A549 (cell line): ENCODE measurements around the gene NRIP1.

Experiments
- CTCF ChIP-seq: fragments of >200 bp; sonication (Bioruptor Twin); formaldehyde crosslinking; IDR thresholded peaks from 3 replicates; pipeline ENCODE4 v1.5.1; 2016
- HEYL ChIP-seq: fragments of 250-450 bp; sonication (Bioruptor Pico); IDR thresholded peaks from 2 replicates; pipeline ENCODE4 v1.8.0; 2021; ENCODE audit warnings: mild to moderate bottlenecking, moderate library complexity
- RCOR1 ChIP-seq: fragments of 150-350 bp; IDR thresholded peaks from 2 replicates; pipeline ENCODE4 v1.6.1; 2014; ENCODE audit warnings: antibody characterized with exemption, low read length, low read depth
- TF ChIP-seq, protein P1 (sequence below): IDR thresholded peaks from 2 replicates; pipeline ENCODE4 v1.6.1; 2012

DNA sequence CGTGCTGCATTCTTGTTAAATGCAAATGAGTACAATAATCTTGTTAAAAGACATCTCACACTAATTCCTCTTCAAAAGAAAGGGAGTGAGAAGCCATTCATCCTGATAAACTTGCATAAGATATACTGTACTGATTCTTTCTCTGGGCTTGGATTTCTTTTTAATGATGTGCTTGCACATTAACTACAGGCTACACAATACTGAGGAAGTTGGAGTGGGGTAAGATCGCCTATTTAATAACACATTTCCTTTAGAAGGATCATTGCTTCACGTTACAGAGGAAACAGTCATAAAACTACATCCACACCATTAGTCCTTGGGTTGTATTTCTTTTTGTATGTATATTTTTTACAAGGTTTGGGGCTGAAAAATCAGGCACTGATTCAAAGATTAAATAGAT, 36.6 kb downstream of the NRIP1 start:
- TF ChIP-seq CTCF (no peak), RCOR1 (no peak), HEYL (CRISPR knock-in tag) (no peak)
- TF ChIP-seq, protein P1, sequence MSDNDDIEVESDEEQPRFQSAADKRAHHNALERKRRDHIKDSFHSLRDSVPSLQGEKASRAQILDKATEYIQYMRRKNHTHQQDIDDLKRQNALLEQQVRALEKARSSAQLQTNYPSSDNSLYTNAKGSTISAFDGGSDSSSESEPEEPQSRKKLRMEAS: no peak
